HUDEP-2 (cell line): ENCODE data around the gene FARP1.
A peak's percentile ranks its signal among the peaks of the same experiment; 100 is the strongest.

ENCODE experiments used
- DNase-seq, 76 experiments: peaks; one replicate each; lab custom pipeline; 2025; ENCODE audit not compliant: unreplicated experiment in 76 of 76; lab: John Stamatoyannopoulos, UW

The FARP1 gene

GRCh38 chr13:98473135-98473787 is 330.4 kb downstream of the FARP1 start:
- peak in 18 of 76 experiments; percentile 2 to 38 (median 16) for DNase-seq

GRCh38 chr13:98473788-98474144 is 330.9 kb downstream of the FARP1 start:
- no peak for DNase-seq

- DNase-seq = no peak
Observed at GRCh38 chr13:98474292-98474691, 331.4 kb downstream of the FARP1 start.

GRCh38 chr13:98474761-98475160 is 331.9 kb downstream of the FARP1 start:
- DNase-seq = no peak

GRCh38 chr13:98475522-98475921 is 332.6 kb downstream of the FARP1 start:
- no peak for DNase-seq

- DNase-seq = no peak
Observed at GRCh38 chr13:98476106-98476505, 333.2 kb downstream of the FARP1 start.

- DNase-seq = peak in 41 of 76 experiments; percentile 6 to 60 (median 32)
Observed at GRCh38 chr13:98476538-98476966, 333.7 kb downstream of the FARP1 start.

GRCh38 chr13:98478189-98479129 is 335.6 kb downstream of the FARP1 start:
- DNase-seq = no peak

- DNase-seq = no peak
Observed at GRCh38 chr13:98479496-98480003, 336.7 kb downstream of the FARP1 start.

GRCh38 chr13:98480915-98481877 is 338.3 kb downstream of the FARP1 start:
- no peak for DNase-seq

GRCh38 chr13:98482476-98483444 is 339.9 kb downstream of the FARP1 start:
- peak in 6 of 76 experiments; percentile 4 to 39 (median 18) for DNase-seq

- DNase-seq = no peak
Observed at GRCh38 chr13:98483601-98484288, 340.9 kb downstream of the FARP1 start.

GRCh38 chr13:98484289-98485219 is 341.7 kb downstream of the FARP1 start:
- peak in 24 of 76 experiments; percentile 2 to 45 (median 18) for DNase-seq

- no peak for DNase-seq
Observed at GRCh38 chr13:98485561-98485960, 342.7 kb downstream of the FARP1 start.

- DNase-seq = peak in 1 of 76 experiments; percentile 18
Observed at GRCh38 chr13:98486412-98486811, 343.5 kb downstream of the FARP1 start.

- DNase-seq = no peak
Observed at GRCh38 chr13:98487016-98487415, 344.1 kb downstream of the FARP1 start.

GRCh38 chr13:98487522-98487921 is 344.6 kb downstream of the FARP1 start:
- no peak for DNase-seq

- no peak for DNase-seq
Observed at GRCh38 chr13:98488736-98489135, 345.8 kb downstream of the FARP1 start.
